Measurements from ENCODE around the gene RAPGEF4. TPM values are rescaled to one million over a fixed set of nuclear protein-coding genes. Genes with fewer than 3 reads are reported as not detected.

The RAPGEF4 gene
- total RNA-seq, 2 experiments from 2014 or later: 0.85 to 1.3 TPM

- Mint-ChIP-seq H3K36me3 (ENCODE audit: low read depth) (peaks cover 6% of the 10 kb centered on the region), H3K4me1 (ENCODE audit: low read depth) (no peaks in the 10 kb centered on the region), H3K4me3 (no peak overlapping the region), H3K9me3 (peaks cover 21% of the 10 kb centered on the region), H3K27ac (no peak overlapping the region), H3K27me3 (no peaks in the 10 kb centered on the region)
- DNase-seq: no peak
- ChIA-PET POLR2A (no interaction called here), CTCF (interaction anchor here (0.6 to 5.7 kb wide), 26 partner anchors 10 to 404 kb away, joined by 3 to 103 read pairs (median 4); no protein-coding TSS in a partner anchor)
- TF ChIP-seq CTCF (IDR thresholded peaks at IDR 0.05): peak; percentile 79
- no peak for ATAC-seq
- intact Hi-C loops (cut with micrococcal nuclease): loop anchor here (2.0 kb wide), 1 partner anchor 124 kb away; no protein-coding TSS in a partner anchor
Observed at GRCh38 chr2:172806493-172806892, 70.8 kb downstream of the RAPGEF4 start.

GRCh38 chr2:172806996-172807395, 71.4 kb downstream of the RAPGEF4 start:
- H3K4me3 Mint-ChIP-seq: no peak overlapping the region
- peaks cover 19% of the 10 kb centered on the region for H3K9me3 Mint-ChIP-seq
- no peaks in the 10 kb centered on the region for H3K4me1 Mint-ChIP-seq (ENCODE audit: low read depth)
- intact Hi-C loops (cut with micrococcal nuclease): loop anchor here (2.0 kb wide), 1 partner anchor 124 kb away; no protein-coding TSS in a partner anchor
- H3K36me3 Mint-ChIP-seq (ENCODE audit: low read depth): peaks cover 6% of the 10 kb centered on the region
- POLR2A ChIA-PET: no interaction called here
- no peak for DNase-seq
- H3K27ac Mint-ChIP-seq: no peak overlapping the region
- CTCF ChIA-PET: interaction anchor here (0.6 to 5.7 kb wide), 17 partner anchors 13 to 351 kb away, joined by 3 to 103 read pairs (median 5); no protein-coding TSS in a partner anchor
- no peak for ATAC-seq
- H3K27me3 Mint-ChIP-seq: no peaks in the 10 kb centered on the region
- TF ChIP-seq CTCF (IDR thresholded peaks at IDR 0.05): no peak

GRCh38 chr2:172808156-172808555, 72.5 kb downstream of the RAPGEF4 start:
- Mint-ChIP-seq H3K27me3 (peaks cover under 1% of the 10 kb centered on the region), H3K4me3 (no peak overlapping the region), H3K9me3 (peaks cover 8% of the 10 kb centered on the region), H3K36me3 (ENCODE audit: low read depth) (no peaks in the 10 kb centered on the region), H3K4me1 (ENCODE audit: low read depth) (no peaks in the 10 kb centered on the region), H3K27ac (no peak overlapping the region)
- CTCF ChIA-PET: interaction anchor here (0.6 to 5.7 kb wide), 3 partner anchors 30 to 122 kb away, joined by 3 to 103 read pairs (median 3); no protein-coding TSS in a partner anchor
- DNase-seq: no peak
- intact Hi-C loops (cut with micrococcal nuclease): no loop called here
- no peak for TF ChIP-seq CTCF (IDR thresholded peaks at IDR 0.05)
- POLR2A ChIA-PET: no interaction called here
- no peak for ATAC-seq

GRCh38 chr2:172811027-172811426, 75.4 kb downstream of the RAPGEF4 start:
- Mint-ChIP-seq H3K27me3 (peaks cover 2% of the 10 kb centered on the region), H3K27ac (no peak overlapping the region), H3K36me3 (ENCODE audit: low read depth) (no peaks in the 10 kb centered on the region), H3K9me3 (no peaks in the 10 kb centered on the region), H3K4me1 (ENCODE audit: low read depth) (no peaks in the 10 kb centered on the region), H3K4me3 (no peak overlapping the region)
- POLR2A ChIA-PET: no interaction called here
- no peak for TF ChIP-seq CTCF (IDR thresholded peaks at IDR 0.05)
- intact Hi-C loops (cut with micrococcal nuclease): no loop called here
- no peak for ATAC-seq
- CTCF ChIA-PET: no interaction called here
- peak; percentile 42 for DNase-seq

- ATAC-seq (no peak), DNase-seq (no peak)
- Mint-ChIP-seq H3K4me1 (ENCODE audit: low read depth) (no peaks in the 10 kb centered on the region), H3K27ac (no peak overlapping the region), H3K9me3 (no peaks in the 10 kb centered on the region), H3K36me3 (ENCODE audit: low read depth) (no peaks in the 10 kb centered on the region), H3K4me3 (no peak overlapping the region), H3K27me3 (peaks cover 2% of the 10 kb centered on the region)
- intact Hi-C loops (cut with micrococcal nuclease): no loop called here
- CTCF ChIA-PET: interaction anchor here (2.2 kb wide), 1 partner anchor 120 kb away, joined by 13 read pairs; no protein-coding TSS in a partner anchor
- POLR2A ChIA-PET: no interaction called here
- TF ChIP-seq CTCF (IDR thresholded peaks at IDR 0.05): no peak
Observed at GRCh38 chr2:172812158-172812744, 76.6 kb downstream of the RAPGEF4 start.

All from activated CD8-positive, alpha-beta T cell treated with anti-CD3 and anti-CD28 coated beads for 36 hours (primary cell).